Measurements from ENCODE around the gene TOMT.

The TOMT gene

GRCh38 chr11:72069787-72070251, 35.9 kb upstream of the TOMT start (continued):
- TF ChIP-seq POU6F1 (CRISPR knock-in tag; IDR thresholded peaks at IDR 0.05; ENCODE audit: borderline replicate concordance, low read depth) = no peak

GRCh38 chr11:72070491-72070890, 35.2 kb upstream of the TOMT start:
- no peak for ATAC-seq
- no peak for TF ChIP-seq TOX (CRISPR knock-in tag; IDR thresholded peaks at IDR 0.05; ENCODE audit: borderline replicate concordance)
- TF ChIP-seq TCF4 (CRISPR knock-in tag; IDR thresholded peaks at IDR 0.05; ENCODE audit: borderline replicate concordance) = no peak
- no peak for TF ChIP-seq ARNTL (CRISPR knock-in tag; IDR thresholded peaks at IDR 0.05; ENCODE audit: borderline replicate concordance, low read depth)
- no peak for TF ChIP-seq SNAI2 (CRISPR knock-in tag; IDR thresholded peaks at IDR 0.05)
- no peak for TF ChIP-seq ZFP3 (CRISPR knock-in tag; IDR thresholded peaks at IDR 0.05)
- TF ChIP-seq PPARA (CRISPR knock-in tag; IDR thresholded peaks at IDR 0.05; ENCODE audit: borderline replicate concordance) = no peak
- no peak for TF ChIP-seq ZNF8 (CRISPR knock-in tag; IDR thresholded peaks at IDR 0.05)
- no peak for TF ChIP-seq ZNF70 (CRISPR knock-in tag; IDR thresholded peaks at IDR 0.05)
- no peak for TF ChIP-seq ZC3H10 (CRISPR knock-in tag; IDR thresholded peaks at IDR 0.05)
- no peak for TF ChIP-seq ZNF565 (CRISPR knock-in tag; conservative IDR thresholded peaks at IDR 0.05; ENCODE audit: low read depth)
- TF ChIP-seq CREB5 (CRISPR knock-in tag; IDR thresholded peaks at IDR 0.05; ENCODE audit: low read depth) = no peak
- no peak for TF ChIP-seq TSHZ2 (CRISPR knock-in tag; IDR thresholded peaks at IDR 0.05)
- TF ChIP-seq ZFP30 (CRISPR knock-in tag; IDR thresholded peaks at IDR 0.05) = no peak
- no peak for TF ChIP-seq ISL1 (CRISPR knock-in tag; IDR thresholded peaks at IDR 0.05)
- TF ChIP-seq CSRNP3 (CRISPR knock-in tag; IDR thresholded peaks at IDR 0.05) = no peak
- no peak for TF ChIP-seq CSDC2 (CRISPR knock-in tag; IDR thresholded peaks at IDR 0.05)
- no peak for TF ChIP-seq POU6F1 (CRISPR knock-in tag; IDR thresholded peaks at IDR 0.05; ENCODE audit: borderline replicate concordance, low read depth)
- TF ChIP-seq BACH2 (CRISPR knock-in tag; IDR thresholded peaks at IDR 0.05; ENCODE audit: borderline replicate concordance) = no peak
- no peak for TF ChIP-seq PATZ1 (CRISPR knock-in tag; IDR thresholded peaks at IDR 0.05; ENCODE audit: borderline replicate concordance)

- TF ChIP-seq TSHZ2 (CRISPR knock-in tag; IDR thresholded peaks at IDR 0.05) (no peak), ZC3H10 (CRISPR knock-in tag; IDR thresholded peaks at IDR 0.05) (no peak), CSRNP3 (CRISPR knock-in tag; IDR thresholded peaks at IDR 0.05) (no peak), OSR1 (CRISPR knock-in tag; IDR thresholded peaks at IDR 0.05) (no peak), ZNF8 (CRISPR knock-in tag; IDR thresholded peaks at IDR 0.05) (no peak), ZNF565 (CRISPR knock-in tag; conservative IDR thresholded peaks at IDR 0.05; ENCODE audit: low read depth) (no peak)
- ATAC-seq = peak; percentile 76
Observed at GRCh38 chr11:72072348-72072747, 33.4 kb upstream of the TOMT start.

Data from SK-N-SH treated with all-trans-retinoic acid at 6 μM for 48 hours (cell line).